Stimulated activated CD4-positive, alpha-beta T cell treated with anti-CD3 and anti-CD28 coated beads, Interleukin-1b, Interleukin-23, amount 100 ng/mL, for 1 hour (primary cell): ENCODE results near the gene FRMD5.

ENCODE experiments used
- DNase-seq, 2 donors: peaks; one replicate each; pipeline ENCODE4 v3.0.0-alpha.2; 2020; ENCODE audit warnings: low read depth in 2 of 2

FRMD5 gene

GRCh38 chr15:44094781-44095180 is 100.3 kb downstream of the FRMD5 start:
- DNase-seq: no peak

- no peak for DNase-seq
These were observed 101.2 kb downstream of the FRMD5 start for GRCh38 chr15:44093836-44094235.

GRCh38 chr15:44092221-44092620 is 102.8 kb downstream of the FRMD5 start:
- DNase-seq: no peak

GRCh38 chr15:44087578-44088465 is 107.2 kb downstream of the FRMD5 start:
- DNase-seq: no peak

GRCh38 chr15:44084770-44085169 is 110.3 kb downstream of the FRMD5 start:
- no peak for DNase-seq

- no peak for DNase-seq
These were observed 110.9 kb downstream of the FRMD5 start for GRCh38 chr15:44084171-44084570.

GRCh38 chr15:44082558-44083157 is 112.4 kb downstream of the FRMD5 start:
- no peak for DNase-seq

- DNase-seq: no peak
These were observed 113.8 kb downstream of the FRMD5 start for GRCh38 chr15:44081026-44082013.

- no peak for DNase-seq
These were observed 119.5 kb downstream of the FRMD5 start for GRCh38 chr15:44075535-44075934.

GRCh38 chr15:44069489-44069888 is 125.6 kb downstream of the FRMD5 start:
- DNase-seq: no peak

- no peak for DNase-seq
These were observed 126.7 kb downstream of the FRMD5 start for GRCh38 chr15:44068347-44068746.

GRCh38 chr15:44066211-44066827 is 128.8 kb downstream of the FRMD5 start:
- peak; percentile 5 to 19 for DNase-seq

GRCh38 chr15:44064706-44065105 is 130.4 kb downstream of the FRMD5 start:
- DNase-seq: no peak

- no peak for DNase-seq
These were observed 136.9 kb downstream of the FRMD5 start for GRCh38 chr15:44058126-44058525.

GRCh38 chr15:44045661-44046060 is 149.4 kb downstream of the FRMD5 start:
- no peak for DNase-seq

- DNase-seq: no peak
These were observed 149.9 kb downstream of the FRMD5 start for GRCh38 chr15:44045217-44045616.

GRCh38 chr15:44038755-44039191 is 156.3 kb downstream of the FRMD5 start:
- DNase-seq: no peak

- DNase-seq: no peak
These were observed 159.0 kb downstream of the FRMD5 start for GRCh38 chr15:44035781-44036699.

GRCh38 chr15:44034933-44035624 is 160.0 kb downstream of the FRMD5 start:
- no peak for DNase-seq

- no peak for DNase-seq
These were observed 160.7 kb downstream of the FRMD5 start for GRCh38 chr15:44034334-44034733.
